ENCODE measurements around the gene DHRSX. TPM values are rescaled to one million over a fixed set of nuclear protein-coding genes. Genes with fewer than 3 reads are reported as not detected.
"Not testable (repeated sequence)": the region's sequence is repeated elsewhere in the genome, so short reads cannot be mapped to it uniquely, and the experiment has no call there.

Gene DHRSX
- total and polyA plus RNA-seq, 4 experiments from 2014 or later: 12.1 to 23.5 (median 16.5) TPM

GRCh38 chrX:2458309-2458708, 42.5 kb downstream of the DHRSX start:
- H3K4me1 Mint-ChIP-seq: peaks cover 0 to 9% (median 2%) of the 10 kb centered on the region in 4 donors
- no peak overlapping the region for H3K4me3 ChIP-seq (ENCODE audit: low read length in 2 of 2)
- CTCF ChIA-PET (ENCODE audit: partially characterized antibody): no interaction called here

GRCh38 chrX:2457289-2458133, 43.3 kb downstream of the DHRSX start:
- peaks cover 10 to 27% of the 10 kb centered on the region in 2 donors for H3K36me3 Mint-ChIP-seq
- H3K4me1 Mint-ChIP-seq: peaks cover 0 to 9% (median 2%) of the 10 kb centered on the region in 4 donors
- H3K4me3 Mint-ChIP-seq: no peak overlapping the region
- Histone ChIP-seq H3K27ac (ENCODE audit: low read depth, low read length) (no peak overlapping the region), H3K36me3 (ENCODE audit: insufficient read depth, low read length) (no peaks in the 10 kb centered on the region), H3K4me1 (ENCODE audit: insufficient read depth, low read length) (no peaks in the 10 kb centered on the region), H3K4me3 (ENCODE audit: low read length in 2 of 2) (no peak overlapping the region), H3K27me3 (ENCODE audit: insufficient read depth, low read length) (no peaks in the 10 kb centered on the region), H3K9me3 (ENCODE audit: control insufficient read depth in 1 of 2, low read length in 2 of 2) (peaks cover 0 to 3% of the 10 kb centered on the region in 2 donors)
- DNase-seq: no peak
- POLR2A ChIA-PET (ENCODE audit: partially characterized antibody): no interaction called here
- intact Hi-C loops (cut with micrococcal nuclease): no loop called here
- CTCF ChIA-PET (ENCODE audit: partially characterized antibody): no interaction called here
- H3K27me3 Mint-ChIP-seq: no peaks in the 10 kb centered on the region
- H3K9me3 Mint-ChIP-seq: peaks cover 0 to 5% (median 4%) of the 10 kb centered on the region in 8 donors
- no peak overlapping the region for H3K27ac Mint-ChIP-seq

More at GRCh38 chrX:2458309-2458708, 42.5 kb downstream of the DHRSX start:
- no peak for DNase-seq
- Mint-ChIP-seq H3K27me3 (no peaks in the 10 kb centered on the region), H3K9me3 (peaks cover 0 to 5% (median 3%) of the 10 kb centered on the region in 8 donors), H3K4me3 (no peak overlapping the region), H3K36me3 (peaks cover 4 to 22% of the 10 kb centered on the region in 2 donors), H3K27ac (no peak overlapping the region)
- intact Hi-C loops (cut with micrococcal nuclease): no loop called here
- no peaks in the 10 kb centered on the region for H3K27me3 ChIP-seq (ENCODE audit: insufficient read depth, low read length)
- no peak overlapping the region for H3K27ac ChIP-seq (ENCODE audit: low read depth, low read length)
- POLR2A ChIA-PET (ENCODE audit: partially characterized antibody): no interaction called here
- no peaks in the 10 kb centered on the region for H3K4me1 ChIP-seq (ENCODE audit: insufficient read depth, low read length)
- no peaks in the 10 kb centered on the region for H3K36me3 ChIP-seq (ENCODE audit: insufficient read depth, low read length)
- peaks cover 0 to 3% of the 10 kb centered on the region in 2 donors for H3K9me3 ChIP-seq (ENCODE audit: control insufficient read depth in 1 of 2, low read length in 2 of 2)

- H3K27ac Mint-ChIP-seq; H3K4me3 ChIP-seq (ENCODE audit: low read length in 2 of 2); H3K4me1 ChIP-seq (ENCODE audit: insufficient read depth, low read length); H3K9me3 ChIP-seq (ENCODE audit: control insufficient read depth in 1 of 2, low read length in 2 of 2); DNase-seq; H3K9me3 Mint-ChIP-seq; intact Hi-C loops (cut with micrococcal nuclease); H3K4me3 Mint-ChIP-seq; H3K27me3 ChIP-seq (ENCODE audit: insufficient read depth, low read length); H3K27me3 Mint-ChIP-seq; CTCF ChIA-PET (ENCODE audit: partially characterized antibody); H3K36me3 ChIP-seq (ENCODE audit: insufficient read depth, low read length); H3K27ac ChIP-seq (ENCODE audit: low read depth, low read length); POLR2A ChIA-PET (ENCODE audit: partially characterized antibody): not testable (repeated sequence)
- Mint-ChIP-seq H3K36me3 (peaks cover 17 to 38% of the 10 kb centered on the region in 2 donors), H3K4me1 (peaks cover 0 to 13% (median 4%) of the 10 kb centered on the region in 4 donors)
Observed at GRCh38 chrX:2456091-2456490, 44.7 kb downstream of the DHRSX start.

GRCh38 chrX:2454620-2455019, 46.2 kb downstream of the DHRSX start:
- Mint-ChIP-seq H3K36me3 (peaks cover 17 to 38% of the 10 kb centered on the region in 2 donors), H3K4me1 (peaks cover 0 to 13% (median 4%) of the 10 kb centered on the region in 4 donors)
- H3K27ac ChIP-seq (ENCODE audit: low read depth, low read length); H3K27me3 ChIP-seq (ENCODE audit: insufficient read depth, low read length); DNase-seq; POLR2A ChIA-PET (ENCODE audit: partially characterized antibody); H3K27me3 Mint-ChIP-seq; H3K4me3 Mint-ChIP-seq; H3K9me3 Mint-ChIP-seq; H3K4me1 ChIP-seq (ENCODE audit: insufficient read depth, low read length); H3K4me3 ChIP-seq (ENCODE audit: low read length in 2 of 2); H3K36me3 ChIP-seq (ENCODE audit: insufficient read depth, low read length); H3K27ac Mint-ChIP-seq; intact Hi-C loops (cut with micrococcal nuclease); CTCF ChIA-PET (ENCODE audit: partially characterized antibody); H3K9me3 ChIP-seq (ENCODE audit: control insufficient read depth in 1 of 2, low read length in 2 of 2): not testable (repeated sequence)

GRCh38 chrX:2452799-2453198, 48.0 kb downstream of the DHRSX start:
- Histone ChIP-seq H3K27ac (ENCODE audit: low read depth, low read length) (no peak overlapping the region), H3K4me1 (ENCODE audit: insufficient read depth, low read length) (no peaks in the 10 kb centered on the region), H3K9me3 (ENCODE audit: control insufficient read depth in 1 of 2, low read length in 2 of 2) (no peaks in the 10 kb centered on the region), H3K36me3 (ENCODE audit: insufficient read depth, low read length) (no peaks in the 10 kb centered on the region), H3K4me3 (ENCODE audit: low read length in 2 of 2) (no peak overlapping the region), H3K27me3 (ENCODE audit: insufficient read depth, low read length) (no peaks in the 10 kb centered on the region)
- H3K27me3 Mint-ChIP-seq: no peaks in the 10 kb centered on the region
- peaks cover 0 to 13% (median 3%) of the 10 kb centered on the region in 4 donors for H3K4me1 Mint-ChIP-seq
- DNase-seq: no peak
- CTCF ChIA-PET (ENCODE audit: partially characterized antibody): no interaction called here
- no peak overlapping the region for H3K27ac Mint-ChIP-seq
- H3K4me3 Mint-ChIP-seq: no peak overlapping the region
- intact Hi-C loops (cut with micrococcal nuclease): no loop called here
- H3K9me3 Mint-ChIP-seq: peaks cover 0 to 4% (median 0%) of the 10 kb centered on the region in 8 donors
- H3K36me3 Mint-ChIP-seq: peaks cover 14 to 39% of the 10 kb centered on the region in 2 donors
- POLR2A ChIA-PET (ENCODE audit: partially characterized antibody): no interaction called here

DNA sequence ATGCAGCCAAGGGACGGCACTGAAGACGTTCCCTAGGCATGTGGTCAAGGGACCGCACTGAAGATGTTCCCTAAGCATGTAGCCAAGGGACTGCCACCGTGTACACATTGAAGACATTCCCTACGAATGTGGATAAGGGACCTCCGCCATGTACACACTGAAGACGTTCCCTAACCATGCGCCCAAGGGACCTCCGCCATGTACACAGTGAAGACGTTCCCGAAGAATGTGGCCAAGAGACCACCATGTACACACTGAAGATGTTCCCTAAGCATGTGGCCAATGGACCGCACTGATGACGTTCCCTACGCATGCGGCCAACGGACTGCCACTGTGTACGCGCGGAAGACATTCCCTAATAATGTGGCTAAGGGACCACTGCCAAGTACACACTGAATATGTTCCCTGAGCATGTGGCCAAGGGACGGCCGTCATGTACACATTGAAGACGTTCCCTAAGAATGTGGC, 48.4 kb downstream of the DHRSX start:
- Histone ChIP-seq H3K4me3 (ENCODE audit: low read length in 2 of 2) (no peak overlapping the region), H3K27me3 (ENCODE audit: insufficient read depth, low read length) (no peaks in the 10 kb centered on the region), H3K9me3 (ENCODE audit: control insufficient read depth in 1 of 2, low read length in 2 of 2) (no peaks in the 10 kb centered on the region), H3K36me3 (ENCODE audit: insufficient read depth, low read length) (peaks cover 1% of the 10 kb centered on the region), H3K4me1 (ENCODE audit: insufficient read depth, low read length) (no peaks in the 10 kb centered on the region), H3K27ac (ENCODE audit: low read depth, low read length) (no peak overlapping the region)
- Mint-ChIP-seq H3K9me3 (peaks cover 0 to 4% (median 0%) of the 10 kb centered on the region in 8 donors), H3K36me3 (peaks cover 14 to 39% of the 10 kb centered on the region in 2 donors), H3K4me1 (peaks cover 0 to 13% (median 3%) of the 10 kb centered on the region in 4 donors), H3K4me3 (no peak overlapping the region), H3K27me3 (no peaks in the 10 kb centered on the region), H3K27ac (no peak overlapping the region)
- intact Hi-C loops (cut with micrococcal nuclease): no loop called here
- ChIA-PET CTCF (ENCODE audit: partially characterized antibody) (no interaction called here), POLR2A (ENCODE audit: partially characterized antibody) (no interaction called here)
- DNase-seq: no peak

DNA sequence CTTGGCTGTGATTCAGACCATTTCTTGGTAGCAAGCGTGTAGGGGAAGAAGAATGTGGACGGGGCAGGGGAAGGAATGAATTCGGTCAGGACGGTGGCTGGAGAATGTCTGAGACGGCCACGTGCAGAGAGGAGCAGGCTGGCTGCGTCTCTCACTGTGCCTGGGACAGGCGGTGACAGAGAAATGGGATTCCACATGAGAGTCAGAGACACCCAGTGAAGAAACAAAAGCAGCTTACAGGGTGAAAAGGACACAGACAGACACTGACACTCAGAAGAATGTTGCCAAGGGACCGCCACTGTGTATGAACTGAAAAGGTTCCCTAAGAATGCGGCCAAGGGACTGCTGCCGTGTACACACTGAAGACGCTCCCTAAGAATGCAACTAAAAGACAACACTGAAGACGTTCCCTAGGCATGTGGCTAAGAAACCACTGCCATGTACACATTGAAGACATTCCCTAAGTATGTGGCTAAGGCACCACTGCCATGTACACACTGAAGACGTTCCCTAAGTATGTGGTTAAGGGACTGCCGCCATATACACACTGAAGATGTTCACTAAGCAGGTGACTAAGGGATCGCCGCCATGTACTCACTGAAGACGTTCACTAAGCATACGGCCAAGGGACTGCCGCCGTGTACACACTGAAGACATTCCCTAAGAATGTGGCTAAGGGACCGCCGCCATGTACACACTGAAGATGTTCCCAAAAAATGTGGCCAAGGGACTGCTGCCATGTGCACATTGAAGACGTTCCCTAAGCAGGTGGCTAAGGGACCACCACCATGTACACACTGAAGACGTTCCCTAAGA, 49.1 kb downstream of the DHRSX start:
- H3K36me3 Mint-ChIP-seq: peaks cover 15 to 42% of the 10 kb centered on the region in 2 donors
- Histone ChIP-seq H3K4me3 (ENCODE audit: low read length in 2 of 2) (no peak overlapping the region), H3K27ac (ENCODE audit: low read depth, low read length) (no peak overlapping the region), H3K9me3 (ENCODE audit: control insufficient read depth in 1 of 2, low read length in 2 of 2) (no peaks in the 10 kb centered on the region), H3K27me3 (ENCODE audit: insufficient read depth, low read length) (no peaks in the 10 kb centered on the region), H3K4me1 (ENCODE audit: insufficient read depth, low read length) (no peaks in the 10 kb centered on the region), H3K36me3 (ENCODE audit: insufficient read depth, low read length) (peaks cover 3% of the 10 kb centered on the region)
- peaks cover 0 to 13% (median 2%) of the 10 kb centered on the region in 4 donors for H3K4me1 Mint-ChIP-seq
- H3K27me3 Mint-ChIP-seq: no peaks in the 10 kb centered on the region
- H3K9me3 Mint-ChIP-seq: peaks cover 0 to 4% (median 0%) of the 10 kb centered on the region in 8 donors
- DNase-seq: no peak
- intact Hi-C loops (cut with micrococcal nuclease): no loop called here
- H3K4me3 Mint-ChIP-seq: no peak overlapping the region
- POLR2A ChIA-PET (ENCODE audit: partially characterized antibody): no interaction called here
- peak overlapping the region in 2 of 7 donors; percentile 27 to 36 for H3K27ac Mint-ChIP-seq
- CTCF ChIA-PET (ENCODE audit: partially characterized antibody): no interaction called here

All from CD4-positive, alpha-beta memory T cell (primary cell).